GM19193 (cell line): Measurements from ENCODE around the gene ZNF835.

Source experiments
- POLR2A ChIP-seq: IDR thresholded peaks from 4 replicates; pipeline ENCODE4 v1.6.1; 2011; ENCODE audit not compliant: insufficient read depth, insufficient read length; ENCODE audit errors: extremely low read depth

ZNF835 gene

DNA sequence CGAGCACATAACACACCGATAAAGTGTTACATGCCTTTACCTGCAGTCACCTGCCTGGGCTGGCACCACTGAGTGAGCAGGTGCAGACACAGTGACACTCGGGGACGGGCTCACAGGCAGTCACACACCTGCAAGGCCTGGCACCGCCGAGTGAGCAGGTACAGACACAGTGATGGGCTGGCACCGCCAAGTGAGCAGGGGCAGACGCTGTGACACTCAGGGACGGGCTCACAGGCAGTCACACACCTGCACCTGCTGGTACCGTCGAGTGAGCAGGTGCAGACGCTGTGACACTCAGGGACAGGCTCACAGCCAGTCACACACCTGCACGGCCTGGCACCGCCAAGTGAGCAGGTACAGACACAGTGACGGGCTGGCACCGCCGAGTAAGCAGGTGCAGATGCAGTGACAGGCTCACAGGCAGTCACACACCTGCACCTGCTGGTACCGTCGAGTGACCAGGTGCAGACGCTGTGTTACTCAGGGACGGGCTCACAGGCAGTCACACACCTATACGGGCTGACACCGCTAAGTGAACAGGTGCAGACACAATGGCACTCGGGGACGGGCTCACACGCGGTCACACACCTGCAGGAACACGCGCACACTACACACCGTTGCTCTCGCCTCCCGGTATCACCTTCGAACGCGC lies 470 bp downstream of the ZNF835 start:
- TF ChIP-seq POLR2A, result no peak

DNA sequence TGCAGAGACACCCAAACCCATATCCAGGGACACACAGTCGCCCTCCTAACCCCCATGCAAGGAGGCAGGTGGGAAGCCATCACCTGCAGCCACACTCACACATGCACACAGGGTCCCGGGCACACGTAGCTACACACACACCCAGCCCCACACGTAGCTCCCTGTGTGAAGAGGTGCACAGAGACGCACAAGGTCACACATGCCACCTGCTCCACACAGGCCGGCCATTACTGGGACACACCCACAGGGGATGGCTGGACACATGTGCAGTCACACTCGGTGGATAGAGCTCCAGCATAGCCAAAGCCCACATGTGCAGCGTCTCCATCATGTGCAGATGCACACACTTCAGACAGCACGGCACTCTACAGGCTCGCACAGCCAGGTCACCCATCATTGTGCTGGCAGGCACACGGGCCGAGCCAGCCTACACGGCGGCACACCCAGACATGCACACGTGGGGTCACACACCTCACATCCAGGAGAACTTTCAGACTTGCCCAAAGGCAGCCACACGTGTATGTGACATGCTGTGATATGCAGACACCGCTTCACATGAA lies 1.1 kb downstream of the ZNF835 start:
- TF ChIP-seq POLR2A, result no peak

DNA sequence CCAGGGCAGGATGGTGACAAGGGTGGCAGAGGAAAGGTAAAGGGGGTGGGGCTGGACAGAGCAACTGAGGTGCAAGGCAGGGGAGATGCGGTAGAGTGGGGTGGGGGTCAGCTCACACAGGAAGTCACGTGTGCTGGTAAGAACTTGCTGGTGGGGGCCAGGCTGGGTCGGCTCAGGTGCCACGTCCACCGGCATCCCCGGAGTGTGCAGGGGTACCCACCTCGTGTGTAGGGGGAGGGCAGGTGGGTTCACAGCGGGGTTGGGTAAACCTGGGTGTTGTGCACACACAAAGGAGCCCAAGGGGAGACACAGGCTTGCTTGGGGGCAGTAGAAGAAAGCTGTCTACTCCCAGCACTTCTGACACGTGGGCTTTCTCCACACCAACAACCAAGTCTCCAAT lies 2.9 kb downstream of the ZNF835 start:
- TF ChIP-seq POLR2A, result no peak

- no peak for TF ChIP-seq POLR2A
Measured at GRCh38 chr19:56667311-56667870, 4.2 kb downstream of the ZNF835 start.

DNA sequence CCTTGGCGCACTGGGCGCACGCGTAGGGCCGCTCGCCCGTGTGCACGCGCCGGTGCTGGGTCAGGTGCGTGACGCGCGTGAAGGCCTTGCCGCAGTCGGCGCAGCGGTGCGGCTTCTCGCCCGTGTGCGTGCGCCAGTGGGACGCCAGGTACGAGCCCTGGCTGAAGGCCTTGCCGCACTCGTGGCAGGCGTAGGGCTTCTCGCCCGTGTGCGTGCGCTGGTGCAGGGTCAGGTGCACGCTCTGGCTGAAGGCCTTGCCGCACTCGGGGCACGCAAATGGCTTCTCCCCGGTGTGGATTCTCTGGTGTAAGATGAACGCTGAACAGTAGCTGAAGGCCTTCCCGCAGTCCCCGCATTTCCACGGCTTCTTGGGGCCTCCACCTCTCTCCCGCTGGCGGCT lies 7.0 kb downstream of the ZNF835 start:
- no peak for TF ChIP-seq POLR2A

- TF ChIP-seq POLR2A, result no peak
Measured at GRCh38 chr19:56663931-56664500, 7.5 kb downstream of the ZNF835 start.

GRCh38 chr19:56661248-56661647 lies 10.3 kb downstream of the ZNF835 start:
- TF ChIP-seq POLR2A, result no peak

- no peak for TF ChIP-seq POLR2A
Measured at GRCh38 chr19:56660381-56661107, 11.0 kb downstream of the ZNF835 start.

GRCh38 chr19:56654151-56654550 lies 17.4 kb downstream of the ZNF835 start:
- TF ChIP-seq POLR2A, result no peak

- TF ChIP-seq POLR2A, result no peak
Measured at GRCh38 chr19:56643460-56643955, 28.0 kb downstream of the ZNF835 start.

DNA sequence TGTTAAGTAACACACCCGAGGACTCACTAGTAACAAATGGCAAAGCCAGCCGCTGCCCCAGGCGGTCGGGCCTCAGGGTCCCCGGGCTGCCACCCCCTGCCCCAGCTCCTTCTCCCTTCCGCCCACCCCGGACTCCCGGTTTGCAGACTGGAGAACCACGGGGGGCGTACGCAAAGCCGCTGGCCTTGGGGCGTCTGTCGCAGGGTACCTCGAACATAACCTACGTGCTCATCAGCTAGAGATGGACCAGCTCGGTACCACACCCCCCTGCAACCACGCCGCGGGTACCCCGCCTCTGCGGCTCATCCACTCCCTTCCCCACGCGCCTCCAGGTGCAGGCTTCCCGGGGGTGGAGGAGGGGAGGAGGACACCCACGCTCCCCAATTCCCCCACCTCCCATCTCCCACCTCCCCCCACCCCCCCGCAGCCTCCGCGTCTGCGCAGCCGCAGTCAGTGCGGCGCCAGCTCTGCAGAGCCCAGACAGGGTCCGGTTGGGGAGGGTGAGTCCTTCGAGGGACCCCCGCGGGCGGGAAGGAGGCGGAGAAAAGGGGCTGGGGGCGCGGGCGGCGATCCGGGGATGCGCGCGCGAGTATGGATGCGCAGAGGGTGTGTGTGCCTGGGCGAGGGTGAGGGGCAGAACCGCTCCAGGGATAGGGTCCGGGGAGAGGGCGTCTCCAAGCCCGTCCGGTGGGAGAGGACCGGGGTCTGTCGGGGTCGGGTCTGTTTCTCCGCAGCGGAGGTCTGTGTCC lies 28.7 kb downstream of the ZNF835 start, which contains the start of gene SMIM17:
TSS of gene SMIM17 (plus strand) at position 449 of the 749 bp plus-strand sequence. CDS start 2,509 bp downstream, outside the sequence.
- no peak for TF ChIP-seq POLR2A

GRCh38 chr19:56639217-56639616 lies 32.3 kb downstream of the ZNF835 start:
- no peak for TF ChIP-seq POLR2A

DNA sequence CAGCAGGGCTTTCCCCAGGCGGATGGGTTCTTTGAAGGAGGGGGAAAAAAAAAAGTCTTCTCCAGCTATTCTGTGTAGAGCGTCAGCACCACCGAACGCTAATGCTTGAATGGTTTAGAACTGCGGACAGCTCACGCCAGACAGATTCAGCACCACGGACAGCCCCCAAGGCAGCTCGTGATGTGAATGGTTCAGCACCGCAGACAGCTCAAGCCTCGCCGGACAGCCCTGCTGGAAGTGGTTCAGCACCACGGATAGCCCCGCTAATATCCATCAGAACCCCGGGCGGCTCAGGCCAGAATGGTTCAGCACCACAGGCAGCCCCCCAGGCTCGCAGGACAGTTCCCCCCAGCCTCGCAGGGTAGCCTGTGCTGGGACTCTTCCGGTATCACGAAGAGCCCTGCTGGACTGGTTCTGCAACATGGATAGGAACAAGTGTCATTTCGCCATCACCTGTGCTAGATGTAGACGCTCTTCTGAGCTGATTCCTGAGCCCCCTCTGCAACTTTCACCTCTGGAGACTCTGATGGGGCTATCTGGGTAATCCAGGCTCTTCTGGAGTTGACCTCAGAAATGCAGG lies 33.5 kb downstream of the ZNF835 start:
- TF ChIP-seq POLR2A, result no peak

GRCh38 chr19:56633021-56633420 lies 38.5 kb downstream of the ZNF835 start:
- no peak for TF ChIP-seq POLR2A
